Measurements from ENCODE around the gene VSIG2.

The VSIG2 gene

GRCh38 chr11:124751741-124752470 lies at the start of gene VSIG2:
Gene VSIG2 (minus strand): TSS chr11:124752255. CDS start chr11:124752137, 118 bp downstream.
- H3K27ac ChIP-seq = peak within 1 kb of the TSS; percentile 8; the same call in 1 of the 2 replicates
- TF ChIP-seq, protein P1, sequence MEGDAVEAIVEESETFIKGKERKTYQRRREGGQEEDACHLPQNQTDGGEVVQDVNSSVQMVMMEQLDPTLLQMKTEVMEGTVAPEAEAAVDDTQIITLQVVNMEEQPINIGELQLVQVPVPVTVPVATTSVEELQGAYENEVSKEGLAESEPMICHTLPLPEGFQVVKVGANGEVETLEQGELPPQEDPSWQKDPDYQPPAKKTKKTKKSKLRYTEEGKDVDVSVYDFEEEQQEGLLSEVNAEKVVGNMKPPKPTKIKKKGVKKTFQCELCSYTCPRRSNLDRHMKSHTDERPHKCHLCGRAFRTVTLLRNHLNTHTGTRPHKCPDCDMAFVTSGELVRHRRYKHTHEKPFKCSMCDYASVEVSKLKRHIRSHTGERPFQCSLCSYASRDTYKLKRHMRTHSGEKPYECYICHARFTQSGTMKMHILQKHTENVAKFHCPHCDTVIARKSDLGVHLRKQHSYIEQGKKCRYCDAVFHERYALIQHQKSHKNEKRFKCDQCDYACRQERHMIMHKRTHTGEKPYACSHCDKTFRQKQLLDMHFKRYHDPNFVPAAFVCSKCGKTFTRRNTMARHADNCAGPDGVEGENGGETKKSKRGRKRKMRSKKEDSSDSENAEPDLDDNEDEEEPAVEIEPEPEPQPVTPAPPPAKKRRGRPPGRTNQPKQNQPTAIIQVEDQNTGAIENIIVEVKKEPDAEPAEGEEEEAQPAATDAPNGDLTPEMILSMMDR (conservative IDR thresholded peaks at IDR 0.05) = no peak

DNA sequence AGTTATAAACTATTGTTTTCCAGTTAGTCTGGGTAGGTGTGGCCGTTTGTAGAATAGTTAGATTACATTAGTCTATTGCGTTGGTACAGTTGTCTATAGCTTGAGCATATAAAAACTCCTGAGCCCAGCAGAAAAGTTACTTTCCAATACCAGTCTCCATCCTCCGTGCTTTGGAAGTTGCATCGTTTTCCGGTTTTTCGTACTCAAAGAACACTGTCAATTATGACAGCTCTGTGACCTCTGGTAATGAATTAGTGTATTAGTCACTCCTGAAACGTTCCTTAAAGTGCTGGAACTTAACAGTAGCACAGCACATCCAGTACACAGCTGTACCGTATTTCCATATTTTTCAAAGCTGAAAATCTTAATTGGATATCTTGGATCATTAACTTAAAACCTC lies 49.0 kb upstream of the VSIG2 start:
- TF ChIP-seq, protein P1 (conservative IDR thresholded peaks at IDR 0.05) = no peak
- peak overlapping the region; percentile 98 for H3K27ac ChIP-seq

DNA sequence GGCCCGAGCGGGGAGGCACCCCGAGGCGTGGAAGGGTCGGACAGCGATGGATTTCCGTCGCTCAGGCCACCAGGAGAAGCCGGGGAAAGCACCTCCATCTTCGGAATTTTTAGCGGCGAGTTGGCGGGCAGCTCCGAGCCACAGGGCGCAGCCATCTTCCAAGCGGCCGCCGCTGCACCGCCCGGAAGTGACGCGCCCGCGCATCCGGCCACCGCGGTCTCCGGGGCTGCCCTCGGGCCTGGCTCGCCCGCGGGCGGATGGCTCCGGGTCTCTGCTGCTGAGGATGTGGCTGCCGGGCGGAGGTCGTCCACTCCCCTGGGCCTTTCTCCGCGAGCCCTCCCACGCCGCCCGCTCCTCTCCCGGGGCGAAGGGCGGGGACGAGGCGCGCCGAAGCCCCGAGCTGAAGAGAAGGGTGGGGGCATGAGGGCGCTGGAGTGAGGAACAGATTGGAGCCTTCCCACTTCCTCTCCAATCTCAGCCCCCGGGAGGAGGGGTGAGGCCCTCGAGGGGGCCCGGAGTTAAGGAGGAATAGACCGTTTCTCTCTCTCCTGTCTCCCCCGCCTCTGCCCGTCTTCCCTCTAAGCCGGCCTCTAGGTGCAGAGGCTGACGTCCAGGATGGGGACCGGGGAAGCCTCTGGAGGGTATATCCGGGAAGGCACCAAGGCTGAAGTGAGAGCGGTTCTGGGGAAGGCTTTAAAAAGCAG lies 48.3 kb upstream of the VSIG2 start, which contains the start of gene MSANTD2:
MSANTD2 (minus strand) TSS at position 181 of the 704 bp plus-strand sequence; CDS start at position 155, 26 bp downstream.
- H3K27ac ChIP-seq = peak within 1 kb of the TSS; percentile 98
- TF ChIP-seq, protein P1 (conservative IDR thresholded peaks at IDR 0.05) = no peak; the same call in 1 of the 2 replicates

DNA sequence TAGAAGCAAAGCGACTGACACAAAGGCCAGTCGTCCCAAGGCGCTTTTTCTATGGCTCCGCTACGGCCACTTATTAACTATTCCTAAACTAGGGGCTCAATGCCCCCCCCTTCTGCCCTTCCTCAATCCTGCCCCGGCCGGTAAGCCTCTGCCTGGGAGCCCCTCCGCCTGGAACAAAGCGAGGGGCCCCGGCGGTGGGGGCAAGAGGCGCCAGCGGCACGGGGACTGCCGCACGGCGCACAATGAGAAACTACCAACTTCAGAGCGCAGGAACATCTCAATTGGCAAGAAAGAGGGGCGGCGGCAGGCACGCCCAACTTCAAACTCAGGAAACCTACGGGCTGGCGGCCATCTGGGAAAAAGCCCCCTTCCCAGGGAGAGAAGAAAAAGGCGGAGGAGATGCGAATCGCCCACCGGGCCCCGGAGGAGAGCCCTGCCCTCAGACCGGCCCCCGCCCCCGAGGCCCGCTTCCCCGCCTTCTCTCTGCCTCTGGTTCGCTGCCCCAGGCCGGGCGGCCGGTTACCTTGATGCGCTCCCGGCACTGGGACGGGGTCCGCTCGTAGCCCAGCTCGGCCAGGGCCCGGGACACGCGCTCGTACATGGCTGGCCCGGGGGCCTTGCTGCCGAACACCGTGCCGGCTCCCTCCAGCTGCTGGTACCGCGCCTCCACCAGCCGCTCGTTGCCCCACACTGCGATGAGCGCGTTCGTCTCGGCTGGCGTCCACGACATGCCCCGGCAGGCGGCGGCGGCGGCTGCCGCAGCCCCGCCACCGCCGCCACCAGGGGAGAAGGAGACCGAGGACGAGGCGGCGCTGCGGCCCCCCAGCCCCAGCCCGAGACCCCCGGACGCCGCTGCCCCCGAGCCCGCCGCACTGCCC lies 47.5 kb upstream of the VSIG2 start:
- H3K27ac ChIP-seq = peak overlapping the region; percentile 98
- TF ChIP-seq, protein P1 (conservative IDR thresholded peaks at IDR 0.05) = no peak

GRCh38 chr11:124798991-124799347 lies 46.9 kb upstream of the VSIG2 start:
- TF ChIP-seq, protein P1 (conservative IDR thresholded peaks at IDR 0.05) = no peak
- H3K27ac ChIP-seq = peak overlapping the region; percentile 98

GRCh38 chr11:124796312-124796711 lies 44.3 kb upstream of the VSIG2 start:
- no peak overlapping the region for H3K27ac ChIP-seq

More at GRCh38 chr11:124796312-124796711, 44.3 kb upstream of the VSIG2 start:
- TF ChIP-seq, protein P1 (conservative IDR thresholded peaks at IDR 0.05) = no peak
